Breast epithelium (tissue), 4 donors: ENCODE data around the gene LMOD1. TPM values are rescaled to one million over a fixed set of nuclear protein-coding genes. Genes with fewer than 3 reads are reported as not detected.

ENCODE experiments used
- DNase-seq, 2 donors: peaks; one replicate each; pipeline ENCODE4 v3.0.0-alpha.2; 2019; ENCODE audit warnings: low spot score in 2 of 2
- H3K27ac ChIP-seq, 2 donors: fragments of 200-600 bp; sonication (generic) in 1 of 2; one replicate each; pipeline ENCODE4 v1.5.1; 2016 to 2019; ENCODE audit warnings: mild to moderate bottlenecking in 1 of 2
- H3K27me3 ChIP-seq, 2 donors: fragments of 200-600 bp; sonication (generic) in 1 of 2; one replicate each; pipeline versions ENCODE4 v1.5.1 to v1.6.0; 2017 to 2019; ENCODE audit warnings: control low read depth in 1 of 2, mild to moderate bottlenecking in 1 of 2
- H3K36me3 ChIP-seq: fragments of 200-600 bp; one replicate; pipeline ENCODE4 v1.5.1; 2019
- H3K4me1 ChIP-seq, 2 donors: fragments of 200-600 bp; sonication (generic); one replicate each; pipeline ENCODE4 v1.5.1; 2016 to 2019; ENCODE audit warnings: control low read depth in 1 of 2
- H3K4me3 ChIP-seq, 3 donors: fragments of 200-600 bp; sonication (generic); 1 replicate in 2 of 3; 2 replicates in 1 of 3; pipeline ENCODE4 v1.5.1; 2016 to 2019; ENCODE audit warnings: mild to moderate bottlenecking in 3 of 3, moderate library complexity in 2 of 3
- H3K9me3 ChIP-seq, 2 donors: fragments of 200-600 bp; sonication (generic) in 1 of 2; one replicate each; pipeline ENCODE4 v1.5.1; 2016 to 2019; ENCODE audit warnings: control low read depth in 1 of 2
- CTCF ChIP-seq, 3 donors: fragments of 450-650 bp; IDR thresholded peaks; one replicate each; pipeline ENCODE4 v1.5.1; 2016 to 2017; ENCODE audit warnings: antibody characterized with exemption in 3 of 3, mild to moderate bottlenecking in 3 of 3, moderate library complexity in 3 of 3
- POLR2A ChIP-seq: fragments of 450-650 bp; IDR thresholded peaks from one replicate; pipeline ENCODE4 v1.6.1; 2016; ENCODE audit warnings: antibody characterized with exemption, mild to moderate bottlenecking, moderate library complexity
- POLR2AphosphoS5 ChIP-seq, 3 donors: sonication (generic); formaldehyde crosslinking; IDR thresholded peaks; one replicate each; pipeline ENCODE4 v1.6.1; 2017; ENCODE audit warnings: antibody characterized with exemption in 3 of 3
- intact Hi-C: fragments of 100-400 bp; cut with DNase I; formaldehyde crosslinking; loops from one replicate; pipeline ENCODE4 v1.15.1; 2023; ENCODE audit warnings: low total_unique reads
- total RNA-seq, 3 donors: library from RNA; depleted of rRNA; stranded (reverse); fragments of >200 nt; gene quantifications; one replicate each; pipeline ENCODE4 v1.1.0, GENCODE V29; 2016

Gene LMOD1
- total RNA-seq, 3 donors from 2014 or later: 60.0 to 92.2 (median 87.2) TPM

DNA sequence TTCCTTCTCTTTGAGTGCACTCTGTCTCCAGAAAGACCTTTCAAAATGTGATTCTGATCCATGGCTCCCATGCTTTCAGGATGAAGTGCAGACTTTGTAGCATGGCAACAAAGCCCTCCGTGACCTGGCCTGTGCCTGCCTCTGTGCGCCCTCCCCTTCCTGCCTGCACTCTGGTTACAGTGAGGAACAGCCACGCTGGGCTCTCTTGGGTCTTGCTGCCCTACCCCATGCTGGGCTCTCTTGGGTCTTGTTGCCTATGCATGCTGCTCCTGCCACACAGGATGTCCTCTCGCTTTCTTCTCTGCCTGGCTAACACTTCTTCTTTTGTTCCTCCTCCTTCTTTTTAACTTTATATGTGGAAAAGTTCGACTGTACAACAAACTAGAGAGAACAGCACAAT lies 28.0 kb downstream of the LMOD1 start:
- peak overlapping the region; percentile 84 to 94 for H3K27ac ChIP-seq
- intact Hi-C loops: no loop called here
- no peak overlapping the region for H3K4me3 ChIP-seq
- DNase-seq: no peak
- no peak for TF ChIP-seq POLR2AphosphoS5 (IDR thresholded peaks at IDR 0.05)
- TF ChIP-seq POLR2A: no peak
- TF ChIP-seq CTCF (IDR thresholded peaks at IDR 0.05): no peak
- no peaks in the 10 kb centered on the region for H3K27me3 ChIP-seq
- H3K9me3 ChIP-seq: no peaks in the 10 kb centered on the region
- H3K4me1 ChIP-seq: peaks cover 14 to 18% of the 10 kb centered on the region in 2 donors
- H3K36me3 ChIP-seq: no peaks in the 10 kb centered on the region

DNA sequence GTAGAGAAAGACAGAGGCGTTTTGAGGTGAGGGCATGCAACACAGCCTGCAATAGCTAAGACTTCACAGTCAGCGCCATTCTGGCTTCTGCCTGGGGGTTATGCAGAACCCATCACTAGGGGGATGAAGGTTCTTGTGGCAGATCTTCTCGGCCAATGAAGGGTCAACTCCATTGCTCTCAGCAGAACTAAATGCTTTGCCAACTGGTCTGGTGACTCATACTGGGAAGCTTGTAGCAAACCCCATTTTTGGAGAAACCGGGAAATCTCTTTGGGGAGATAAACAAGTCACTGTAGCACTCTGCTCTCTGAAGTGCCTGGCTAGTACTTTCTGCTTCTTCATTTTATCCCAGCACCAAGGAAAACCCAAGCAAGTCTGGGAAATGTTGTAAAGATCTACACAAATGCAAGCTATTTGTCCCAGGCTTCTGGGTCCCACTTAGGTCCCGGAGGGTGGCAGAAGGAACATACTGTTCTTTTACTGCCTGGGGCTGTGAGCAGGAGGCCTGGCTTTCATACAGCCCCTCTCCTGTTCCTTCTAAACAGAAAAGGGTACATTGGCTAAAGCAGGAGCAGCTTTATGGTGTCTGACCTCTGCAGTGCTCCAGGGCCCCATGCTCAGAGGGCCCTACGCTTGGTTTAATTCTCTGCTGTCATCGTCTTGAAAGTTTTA lies 28.9 kb downstream of the LMOD1 start:
- Histone ChIP-seq H3K27me3 (no peaks in the 10 kb centered on the region), H3K27ac (peak overlapping the region; percentile 84 to 94), H3K9me3 (no peaks in the 10 kb centered on the region), H3K4me3 (peak overlapping the region in 1 of 3 donors; percentile 10), H3K4me1 (peaks cover 14 to 23% of the 10 kb centered on the region in 2 donors), H3K36me3 (no peaks in the 10 kb centered on the region)
- TF ChIP-seq POLR2AphosphoS5 (IDR thresholded peaks at IDR 0.05): peak in 1 of 3 donors; percentile 11
- TF ChIP-seq CTCF (IDR thresholded peaks at IDR 0.05): no peak
- no peak for DNase-seq
- intact Hi-C loops: no loop called here

- no peaks in the 10 kb centered on the region for H3K9me3 ChIP-seq
- TF ChIP-seq CTCF (IDR thresholded peaks at IDR 0.05): no peak
- TF ChIP-seq POLR2AphosphoS5 (IDR thresholded peaks at IDR 0.05): peak; percentile 34 to 87 (median 84)
- TF ChIP-seq POLR2A: no peak
- H3K27ac ChIP-seq: peak overlapping the region; percentile 84 to 94
- no peaks in the 10 kb centered on the region for H3K36me3 ChIP-seq
- peak; percentile 62 for DNase-seq
- intact Hi-C loops: no loop called here
- H3K4me1 ChIP-seq: peaks cover 14 to 23% of the 10 kb centered on the region in 2 donors
- no peaks in the 10 kb centered on the region for H3K27me3 ChIP-seq
- peak overlapping the region in 1 of 3 donors; percentile 10 for H3K4me3 ChIP-seq
These were observed 29.6 kb downstream of the LMOD1 start for GRCh38 chr1:201916649-201917249.

DNA sequence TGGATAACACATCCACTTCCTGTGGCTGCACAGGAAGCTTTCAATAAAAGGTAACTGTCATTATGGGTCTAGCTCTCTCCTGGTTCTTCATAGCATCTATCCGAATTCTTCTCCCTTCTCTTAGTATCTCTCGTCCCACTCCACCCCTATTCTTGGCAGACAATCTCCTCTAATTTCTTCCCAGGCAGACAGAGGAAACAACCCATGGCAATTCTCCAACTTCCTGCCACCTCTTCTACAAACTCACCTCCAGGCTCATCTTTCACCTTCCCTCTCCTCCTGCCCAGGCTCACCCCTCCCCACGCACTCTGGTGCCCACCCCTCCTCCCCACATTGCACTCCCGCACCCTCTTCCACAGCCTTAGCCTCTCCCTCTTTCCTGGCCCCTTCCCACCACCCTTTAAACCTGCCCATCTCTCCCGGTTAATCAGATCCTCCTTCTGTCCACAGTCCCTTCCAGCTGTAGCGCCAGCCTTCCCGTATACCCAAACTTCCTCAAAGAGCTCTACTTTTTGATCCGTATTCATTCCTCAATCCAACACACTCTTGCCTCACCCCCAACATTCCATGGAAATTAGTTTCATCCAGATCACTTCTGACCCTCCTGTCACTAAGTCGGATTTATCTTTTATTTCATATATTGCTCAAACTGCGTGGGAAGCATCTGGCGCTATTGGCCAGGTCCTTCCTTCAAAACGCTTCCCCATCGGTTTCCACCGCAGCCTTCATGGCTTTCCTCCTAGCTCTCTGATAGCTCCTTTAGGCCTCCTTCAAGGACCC lies 31.7 kb downstream of the LMOD1 start:
- Histone ChIP-seq H3K27ac (peak overlapping the region; percentile 84 to 94), H3K9me3 (no peaks in the 10 kb centered on the region), H3K36me3 (no peaks in the 10 kb centered on the region), H3K4me3 (peak overlapping the region in 1 of 3 donors; percentile 46), H3K4me1 (peaks cover 14 to 23% of the 10 kb centered on the region in 2 donors), H3K27me3 (no peaks in the 10 kb centered on the region)
- no peak for TF ChIP-seq POLR2A
- TF ChIP-seq POLR2AphosphoS5 (IDR thresholded peaks at IDR 0.05): peak; percentile 23 to 57 (median 35)
- no peak for DNase-seq
- intact Hi-C loops: no loop called here

DNA sequence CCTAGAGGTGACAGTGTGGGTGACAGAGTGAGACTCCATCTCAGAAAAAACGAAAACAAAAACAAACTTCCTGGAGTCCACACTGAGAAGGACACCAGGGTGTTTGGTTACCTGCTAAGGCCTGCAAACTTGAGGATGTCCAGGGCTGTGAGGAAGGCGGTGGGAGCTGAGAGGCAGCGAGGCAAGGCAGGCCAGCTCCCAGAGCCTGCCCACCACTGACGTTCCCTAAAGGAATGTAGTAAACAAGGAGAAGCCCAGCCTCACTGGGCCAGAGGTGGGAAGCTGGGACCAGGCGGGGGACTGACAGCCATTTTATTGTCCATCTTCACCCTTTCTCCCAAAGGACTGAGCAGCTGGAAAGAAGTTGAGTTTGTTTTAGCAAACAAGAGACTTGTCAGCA lies 33.5 kb downstream of the LMOD1 start:
- Histone ChIP-seq H3K27me3 (no peaks in the 10 kb centered on the region), H3K27ac (peak overlapping the region; percentile 84 to 94)
- TF ChIP-seq CTCF (IDR thresholded peaks at IDR 0.05) (no peak), POLR2AphosphoS5 (IDR thresholded peaks at IDR 0.05) (peak in 2 of 3 donors; percentile 14 to 55)

More for the DNA sequence above, 33.5 kb downstream of the LMOD1 start:
- no peaks in the 10 kb centered on the region for H3K9me3 ChIP-seq
- H3K4me1 ChIP-seq: peaks cover 11 to 17% of the 10 kb centered on the region in 2 donors
- peak overlapping the region in 1 of 3 donors; percentile 11 for H3K4me3 ChIP-seq
- intact Hi-C loops: no loop called here
- no peak for DNase-seq
- no peaks in the 10 kb centered on the region for H3K36me3 ChIP-seq
